ENCODE measurements around the gene SERINC3. TPM values are rescaled to one million over a fixed set of nuclear protein-coding genes. Genes with fewer than 3 reads are reported as not detected.

SERINC3 gene
- total and polyA plus RNA-seq, 10 of the 15 experiments (the other 5 are each of a cell fraction or from before 2014, with no cell fraction given), result 24.5 to 96.8 (median 38.8) TPM

- TF ChIP-seq, protein P1, sequence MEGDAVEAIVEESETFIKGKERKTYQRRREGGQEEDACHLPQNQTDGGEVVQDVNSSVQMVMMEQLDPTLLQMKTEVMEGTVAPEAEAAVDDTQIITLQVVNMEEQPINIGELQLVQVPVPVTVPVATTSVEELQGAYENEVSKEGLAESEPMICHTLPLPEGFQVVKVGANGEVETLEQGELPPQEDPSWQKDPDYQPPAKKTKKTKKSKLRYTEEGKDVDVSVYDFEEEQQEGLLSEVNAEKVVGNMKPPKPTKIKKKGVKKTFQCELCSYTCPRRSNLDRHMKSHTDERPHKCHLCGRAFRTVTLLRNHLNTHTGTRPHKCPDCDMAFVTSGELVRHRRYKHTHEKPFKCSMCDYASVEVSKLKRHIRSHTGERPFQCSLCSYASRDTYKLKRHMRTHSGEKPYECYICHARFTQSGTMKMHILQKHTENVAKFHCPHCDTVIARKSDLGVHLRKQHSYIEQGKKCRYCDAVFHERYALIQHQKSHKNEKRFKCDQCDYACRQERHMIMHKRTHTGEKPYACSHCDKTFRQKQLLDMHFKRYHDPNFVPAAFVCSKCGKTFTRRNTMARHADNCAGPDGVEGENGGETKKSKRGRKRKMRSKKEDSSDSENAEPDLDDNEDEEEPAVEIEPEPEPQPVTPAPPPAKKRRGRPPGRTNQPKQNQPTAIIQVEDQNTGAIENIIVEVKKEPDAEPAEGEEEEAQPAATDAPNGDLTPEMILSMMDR (IDR thresholded peaks at IDR 0.05 in 2 of 3, conservative IDR thresholded peaks at IDR 0.05 in 1 of 3; ENCODE audit: control insufficient read depth in 2 of 3, extremely low read depth in 1 of 3, insufficient read depth in 1 of 3, low read depth in 3 of 3, low read length in 3 of 3), result peak; percentile 23 to 45 (median 30); a peak in 5 of 6 replicates
These were observed 72.9 kb downstream of the SERINC3 start (continued) for GRCh38 chr20:44448753-44449546.

- no peak overlapping the region for H3K9ac ChIP-seq (ENCODE audit: control insufficient read depth, insufficient read depth, low read length)
- H2AFZ ChIP-seq (ENCODE audit: control insufficient read depth, low read depth, low read length), result no peak overlapping the region
- TF ChIP-seq KAT2A (conservative IDR thresholded peaks at IDR 0.05; ENCODE audit: control insufficient read depth, low read depth, low read length) (no peak), PKNOX1 (IDR thresholded peaks at IDR 0.05) (no peak), ZZZ3 (IDR thresholded peaks at IDR 0.05; ENCODE audit: control insufficient read depth, insufficient read length, low read depth) (no peak), HDAC2 (IDR thresholded peaks at IDR 0.05) (no peak), STAT1 (conservative IDR thresholded peaks at IDR 0.05) (no peak)
- TF ChIP-seq, protein P2, sequence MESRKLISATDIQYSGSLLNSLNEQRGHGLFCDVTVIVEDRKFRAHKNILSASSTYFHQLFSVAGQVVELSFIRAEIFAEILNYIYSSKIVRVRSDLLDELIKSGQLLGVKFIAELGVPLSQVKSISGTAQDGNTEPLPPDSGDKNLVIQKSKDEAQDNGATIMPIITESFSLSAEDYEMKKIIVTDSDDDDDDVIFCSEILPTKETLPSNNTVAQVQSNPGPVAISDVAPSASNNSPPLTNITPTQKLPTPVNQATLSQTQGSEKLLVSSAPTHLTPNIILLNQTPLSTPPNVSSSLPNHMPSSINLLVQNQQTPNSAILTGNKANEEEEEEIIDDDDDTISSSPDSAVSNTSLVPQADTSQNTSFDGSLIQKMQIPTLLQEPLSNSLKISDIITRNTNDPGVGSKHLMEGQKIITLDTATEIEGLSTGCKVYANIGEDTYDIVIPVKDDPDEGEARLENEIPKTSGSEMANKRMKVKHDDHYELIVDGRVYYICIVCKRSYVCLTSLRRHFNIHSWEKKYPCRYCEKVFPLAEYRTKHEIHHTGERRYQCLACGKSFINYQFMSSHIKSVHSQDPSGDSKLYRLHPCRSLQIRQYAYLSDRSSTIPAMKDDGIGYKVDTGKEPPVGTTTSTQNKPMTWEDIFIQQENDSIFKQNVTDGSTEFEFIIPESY (IDR thresholded peaks at IDR 0.05), result no peak
- no peaks in the 10 kb centered on the region; the same call in 2 of the 3 replicates for H3K9me3 ChIP-seq (replicated peaks; ENCODE audit: control insufficient read depth, insufficient read depth, low read length)
- no peaks in the 10 kb centered on the region; a peak in 1 of 4 replicates for H3K27me3 ChIP-seq (replicated peaks in 1 of 2; ENCODE audit: control insufficient read depth in 2 of 2, insufficient read depth in 2 of 2, low read length in 1 of 2)
- no TSS peak for BruUV-seq (replicated peaks)
- 66% methylated on average over 3 of the region's 3 CpGs for WGBS (ENCODE audit: insufficient coverage, insufficient replicate concordance, low lambda C conversion rate, missing lambda C conversion rate)
- ATAC-seq (no peak), FAIRE-seq (no peak), DNase-seq (ENCODE audit: low read depth, low spot score) (no peak)
- H3K79me2 ChIP-seq (ENCODE audit: control insufficient read depth, insufficient read depth, low read length), result no peaks in the 10 kb centered on the region
- H3K4me2 ChIP-seq (ENCODE audit: control insufficient read depth, insufficient read depth), result no peak overlapping the region
- ChIA-PET RAD21 (ENCODE audit: unreplicated experiment) (no interaction called here), CTCF (no interaction called here), SMC1A (ENCODE audit: uncharacterized antibody, unreplicated experiment) (no interaction called here), POLR2A (no interaction called here)
- intact Hi-C loops (cut with micrococcal nuclease; ENCODE audit: unreplicated experiment), result no loop called here
- no peaks in the 10 kb centered on the region; the same call in 1 of the 2 replicates for H3K4me1 ChIP-seq (ENCODE audit: control insufficient read depth, insufficient read depth, low read length)
- in situ Hi-C loops (cut with MboI), result no loop called here
- no peaks in the 10 kb centered on the region for H3K36me3 ChIP-seq (ENCODE audit: control insufficient read depth in 2 of 2, insufficient read depth in 2 of 2, low read length in 1 of 2)
- no peak overlapping the region for H3K4me3 ChIP-seq
- H4K20me1 ChIP-seq (ENCODE audit: control insufficient read depth, insufficient read depth), result no peaks in the 10 kb centered on the region
- no peak overlapping the region for H3K27ac ChIP-seq (ENCODE audit: control insufficient read depth, insufficient read depth)
These were observed 73.9 kb downstream of the SERINC3 start for GRCh38 chr20:44447827-44448419.
